Left ventricle myocardium inferior (tissue), 1 donor: ENCODE data around the gene PDIA6. TPM values are rescaled to one million over a fixed set of nuclear protein-coding genes. Genes with fewer than 3 reads are reported as not detected.

ENCODE experiments used
- DNase-seq: peaks from one replicate; pipeline ENCODE4 v3.0.0-alpha.2; 2020
- H3K27ac ChIP-seq: fragments of 200-600 bp; replicated peaks from 2 replicates; pipeline ENCODE4 v1.8.0; 2021
- H3K27me3 ChIP-seq: fragments of 200-600 bp; 2 replicates; pipeline ENCODE4 v1.8.0; 2021; ENCODE audit warnings: low read depth
- H3K36me3 ChIP-seq: fragments of 200-600 bp; 2 replicates; pipeline ENCODE4 v1.8.0; 2021
- H3K4me1 ChIP-seq: fragments of 200-600 bp; 2 replicates; pipeline ENCODE4 v1.8.0; 2021
- H3K4me3 ChIP-seq: fragments of 200-600 bp; 2 replicates; pipeline ENCODE4 v1.8.0; 2021; ENCODE audit warnings: mild to moderate bottlenecking, moderate library complexity
- H3K9me3 ChIP-seq: fragments of 200-600 bp; replicated peaks from 2 replicates; pipeline ENCODE4 v1.8.0; 2021
- CTCF ChIP-seq: fragments of 200-600 bp; IDR thresholded peaks from 2 replicates; pipeline ENCODE4 v1.8.0; 2021; ENCODE audit warnings: antibody characterized with exemption, mild to moderate bottlenecking, borderline replicate concordance
- intact Hi-C: fragments of 100-400 bp; cut with micrococcal nuclease; formaldehyde crosslinking; loops from one replicate; pipeline ENCODE4 v1.11.0; 2022
- total RNA-seq: library from RNA; stranded (reverse); fragmentation: NEBNext Ultra II Directional; extraction: Animal tissue kit (Norgen Biotek cat#: 25700); gene quantifications from one replicate; pipeline ENCODE4 v1.2.1, GENCODE V29; 2021
- donor health status: DM: no; HTN: yes; CAD: no; lungs with severe emphysema.

Gene PDIA6
- total RNA-seq, 1 donor from 2014 or later, result 107 TPM

GRCh38 chr2:10828346-10828745 lies 15.8 kb upstream of the PDIA6 start:
- Histone ChIP-seq H3K4me1 (peaks cover 7% of the 10 kb centered on the region), H3K36me3 (no peaks in the 10 kb centered on the region), H3K4me3 (no peak overlapping the region), H3K9me3 (no peaks in the 10 kb centered on the region), H3K27me3 (peaks cover 63% of the 10 kb centered on the region), H3K27ac (no peak overlapping the region)
- DNase-seq, result no peak
- intact Hi-C loops, result no loop called here
- TF ChIP-seq CTCF, result no peak

- H3K27me3 ChIP-seq, result peaks cover 46% of the 10 kb centered on the region
- no peak for TF ChIP-seq CTCF
- H3K4me1 ChIP-seq, result no peaks in the 10 kb centered on the region
- H3K27ac ChIP-seq, result no peak overlapping the region
- intact Hi-C loops, result no loop called here
- H3K9me3 ChIP-seq, result no peaks in the 10 kb centered on the region
- no peaks in the 10 kb centered on the region for H3K36me3 ChIP-seq
- no peak overlapping the region for H3K4me3 ChIP-seq
- DNase-seq, result no peak
These were observed 14.0 kb upstream of the PDIA6 start for GRCh38 chr2:10826625-10827024.

GRCh38 chr2:10826026-10826425 lies 13.4 kb upstream of the PDIA6 start:
- Histone ChIP-seq H3K27me3 (peaks cover 40% of the 10 kb centered on the region), H3K36me3 (no peaks in the 10 kb centered on the region), H3K4me3 (no peak overlapping the region), H3K4me1 (no peaks in the 10 kb centered on the region), H3K27ac (no peak overlapping the region), H3K9me3 (no peaks in the 10 kb centered on the region)
- no peak for TF ChIP-seq CTCF
- DNase-seq, result no peak
- intact Hi-C loops, result no loop called here

GRCh38 chr2:10824191-10824590 lies 11.6 kb upstream of the PDIA6 start:
- H3K36me3 ChIP-seq, result no peaks in the 10 kb centered on the region
- H3K27ac ChIP-seq, result no peak overlapping the region
- peaks cover 9% of the 10 kb centered on the region for H3K4me1 ChIP-seq
- no peak for TF ChIP-seq CTCF
- H3K4me3 ChIP-seq, result no peak overlapping the region
- DNase-seq, result no peak
- H3K27me3 ChIP-seq, result peaks cover 22% of the 10 kb centered on the region
- intact Hi-C loops, result no loop called here
- H3K9me3 ChIP-seq, result no peaks in the 10 kb centered on the region

GRCh38 chr2:10820978-10821695 lies 8.6 kb upstream of the PDIA6 start:
- no peak for TF ChIP-seq CTCF
- DNase-seq, result no peak
- intact Hi-C loops, result no loop called here
- Histone ChIP-seq H3K36me3 (no peaks in the 10 kb centered on the region), H3K27me3 (no peaks in the 10 kb centered on the region), H3K27ac (no peak overlapping the region), H3K4me1 (peaks cover 9% of the 10 kb centered on the region), H3K4me3 (no peak overlapping the region), H3K9me3 (no peaks in the 10 kb centered on the region)
